Esophagus mucosa (tissue), 1 donor: ENCODE results near the gene WFDC1. TPM values are rescaled to one million over a fixed set of nuclear protein-coding genes. Genes with fewer than 3 reads are reported as not detected.

Source experiments
- ATAC-seq: fragments of 200-7000 bp; cut with Tn5 transposase; one replicate; pipeline ENCODE4 v1.9.1; 2020
- total RNA-seq: library from RNA; stranded (reverse); gene quantifications from one replicate; pipeline ENCODE4 v1.2.4, GENCODE V29; 2023
- donor health status: DM: yes; HTN: yes; CAD: no.

The WFDC1 gene
- total RNA-seq, 1 donor from 2014 or later = 1.1 TPM

DNA sequence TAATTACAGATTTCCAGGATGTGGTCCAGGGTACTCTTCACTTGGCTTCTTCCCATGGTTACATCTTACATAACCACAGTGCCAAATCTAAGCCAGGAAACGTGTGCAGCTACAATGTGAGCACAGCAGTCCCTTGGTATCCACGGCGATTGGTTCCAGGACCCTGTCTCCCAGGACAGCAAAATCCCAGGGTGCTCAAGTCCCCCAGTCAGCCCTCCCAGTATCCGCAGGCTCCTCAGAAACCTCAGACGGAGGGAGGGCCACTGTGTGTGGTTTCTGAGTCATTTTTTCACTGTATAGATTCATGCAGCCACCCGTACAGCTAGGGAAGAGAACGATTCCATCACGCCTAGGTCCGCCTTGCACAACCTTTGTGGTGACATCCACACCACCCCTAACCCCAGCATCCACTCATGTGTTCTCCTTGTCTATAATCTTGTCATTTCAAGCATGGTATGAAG, 62.5 kb downstream of the WFDC1 start:
- peak; percentile 72 for ATAC-seq

DNA sequence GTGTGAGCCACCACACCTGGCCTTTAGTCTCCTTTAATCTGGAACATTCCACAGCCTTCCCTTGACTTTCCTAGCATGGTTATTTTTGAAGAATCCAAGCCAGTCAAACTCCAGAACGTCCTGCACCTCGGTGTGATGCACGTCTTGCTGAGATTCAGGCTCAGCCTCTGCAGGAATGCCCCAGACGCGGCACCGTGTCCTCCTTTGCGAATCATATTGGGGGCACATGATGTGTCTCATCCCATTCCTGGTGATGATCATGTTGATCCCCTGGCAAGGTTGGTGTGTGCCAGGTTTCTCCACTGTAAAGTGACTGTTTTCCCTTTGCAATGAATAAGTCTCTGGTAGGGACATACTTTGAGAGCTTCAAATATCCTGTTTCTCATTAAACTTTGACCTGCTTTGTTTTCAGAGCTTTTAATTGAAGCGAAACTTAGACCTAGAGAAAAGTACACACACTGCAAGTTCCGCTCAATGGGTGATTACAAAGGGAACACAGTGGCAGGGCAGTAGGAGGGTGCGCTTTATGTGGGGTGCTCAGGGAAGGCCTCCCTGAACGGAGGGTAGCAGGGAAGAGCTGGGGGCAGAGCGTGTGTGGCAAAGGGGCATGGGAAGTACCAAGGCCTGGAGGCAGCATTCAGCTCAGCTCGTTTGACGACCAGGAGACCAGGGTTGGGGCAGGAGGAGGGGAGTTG, 64.1 kb downstream of the WFDC1 start:
- ATAC-seq = no peak

DNA sequence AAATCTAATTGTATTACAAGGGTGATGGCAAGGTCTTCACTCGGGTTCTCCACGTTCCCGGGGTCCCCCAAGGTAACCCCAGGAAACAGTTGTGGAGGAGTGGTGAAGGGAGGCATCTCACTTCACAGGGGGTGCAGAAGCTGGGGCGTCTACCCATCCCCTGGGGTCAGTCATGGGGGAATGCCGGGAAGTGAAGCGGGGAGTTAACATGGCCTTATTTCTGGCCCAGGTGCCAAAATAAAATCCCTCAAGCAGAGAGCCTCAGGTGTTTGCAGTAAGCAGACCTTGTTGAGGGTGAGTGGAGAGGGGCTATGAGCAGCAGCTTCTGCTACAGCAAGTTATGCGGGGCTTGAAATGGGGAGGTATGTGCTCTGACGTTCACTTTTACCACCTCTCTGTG, 64.6 kb downstream of the WFDC1 start:
- ATAC-seq = no peak

- ATAC-seq = no peak
Measured at GRCh38 chr16:84360170-84360569, 65.5 kb downstream of the WFDC1 start.

DNA sequence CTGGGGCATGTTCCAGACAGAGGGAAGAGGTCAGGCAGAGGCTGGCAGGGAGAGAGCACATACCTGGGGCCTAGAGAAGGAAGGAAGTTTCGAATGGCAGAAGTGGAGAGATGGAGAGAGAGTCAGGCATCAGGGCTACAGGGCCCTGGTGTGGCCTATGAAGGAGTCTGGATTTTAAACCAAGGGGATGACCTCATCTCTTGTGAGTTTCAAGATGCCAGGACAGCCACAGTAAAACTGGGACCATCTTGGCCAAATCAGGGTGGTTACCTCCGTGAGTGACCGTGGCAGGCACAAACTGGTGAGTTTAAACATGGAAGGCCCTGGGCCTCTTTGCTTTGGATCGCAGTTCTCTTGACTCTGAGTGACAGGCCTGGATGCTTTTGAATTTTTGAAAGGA, 66.1 kb downstream of the WFDC1 start:
- no peak for ATAC-seq

DNA sequence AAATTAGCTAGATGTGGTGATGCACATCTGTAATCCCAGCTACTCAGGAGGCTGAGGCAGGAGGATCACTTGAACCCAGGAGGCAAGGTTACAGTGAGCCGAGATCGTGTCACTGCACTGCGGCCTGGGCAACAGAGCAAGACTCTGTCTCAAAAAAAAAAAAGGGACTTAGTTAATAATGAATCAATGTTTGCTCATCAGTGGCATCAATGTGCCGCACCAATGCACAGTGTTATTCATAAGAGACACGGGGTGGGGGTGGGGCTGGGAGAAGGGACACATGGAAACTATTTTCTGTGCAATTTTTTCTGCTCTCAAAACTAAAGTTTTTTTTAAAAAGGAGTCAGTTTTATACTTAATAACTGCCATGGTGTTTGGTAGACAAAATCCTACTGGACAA, 66.9 kb downstream of the WFDC1 start:
- no peak for ATAC-seq

- ATAC-seq = no peak
Measured at GRCh38 chr16:84362471-84362941, 67.8 kb downstream of the WFDC1 start.

DNA sequence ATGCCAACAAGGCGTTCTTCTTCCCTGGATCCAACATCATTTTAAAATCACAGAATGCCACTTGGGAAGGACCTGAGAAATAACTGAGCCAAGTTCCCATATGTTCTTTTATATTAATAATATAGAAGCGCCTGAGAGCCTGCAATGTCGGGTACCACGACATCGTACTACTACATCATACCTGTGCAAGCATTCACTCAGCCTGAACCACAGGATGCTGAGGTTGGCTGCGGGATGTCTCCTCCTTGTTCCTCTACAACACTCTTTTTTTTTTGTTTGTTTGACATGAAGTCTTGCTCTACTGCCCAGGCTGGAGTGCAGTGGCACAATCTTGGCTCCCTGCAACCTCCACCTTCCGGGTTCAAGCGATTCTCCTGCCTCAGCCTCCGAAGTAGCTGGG, 71.5 kb downstream of the WFDC1 start:
- ATAC-seq = no peak

GRCh38 chr16:84367297-84367680, 72.6 kb downstream of the WFDC1 start:
- no peak for ATAC-seq

DNA sequence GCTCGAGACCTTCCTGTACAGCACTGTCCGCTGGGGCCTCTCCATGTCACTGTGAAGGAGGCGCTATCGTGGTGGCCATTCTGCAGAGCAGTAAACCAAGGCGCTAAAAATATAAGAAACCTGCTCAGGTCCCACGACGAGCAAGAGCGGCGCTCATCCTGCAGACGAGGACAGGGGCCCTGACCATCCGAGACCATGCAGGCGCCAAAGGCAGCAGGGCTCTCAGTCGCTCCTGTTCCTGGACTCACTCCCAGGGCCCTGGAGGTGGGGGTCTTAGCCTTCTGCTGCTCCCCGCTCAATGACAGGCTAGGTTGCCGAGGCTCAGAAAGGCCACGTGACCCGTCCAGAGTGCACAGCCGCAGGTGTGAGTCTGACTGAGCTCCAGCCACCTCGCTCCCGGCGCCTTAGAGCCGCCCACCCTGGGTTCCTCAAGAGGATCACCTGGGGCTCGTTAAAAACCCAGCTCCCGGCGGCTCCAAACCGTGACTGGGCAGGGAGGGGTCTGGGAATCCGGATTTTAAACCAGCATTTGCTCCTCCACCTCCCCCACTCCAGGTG, 73.2 kb downstream of the WFDC1 start:
- ATAC-seq = peak; percentile 51

DNA sequence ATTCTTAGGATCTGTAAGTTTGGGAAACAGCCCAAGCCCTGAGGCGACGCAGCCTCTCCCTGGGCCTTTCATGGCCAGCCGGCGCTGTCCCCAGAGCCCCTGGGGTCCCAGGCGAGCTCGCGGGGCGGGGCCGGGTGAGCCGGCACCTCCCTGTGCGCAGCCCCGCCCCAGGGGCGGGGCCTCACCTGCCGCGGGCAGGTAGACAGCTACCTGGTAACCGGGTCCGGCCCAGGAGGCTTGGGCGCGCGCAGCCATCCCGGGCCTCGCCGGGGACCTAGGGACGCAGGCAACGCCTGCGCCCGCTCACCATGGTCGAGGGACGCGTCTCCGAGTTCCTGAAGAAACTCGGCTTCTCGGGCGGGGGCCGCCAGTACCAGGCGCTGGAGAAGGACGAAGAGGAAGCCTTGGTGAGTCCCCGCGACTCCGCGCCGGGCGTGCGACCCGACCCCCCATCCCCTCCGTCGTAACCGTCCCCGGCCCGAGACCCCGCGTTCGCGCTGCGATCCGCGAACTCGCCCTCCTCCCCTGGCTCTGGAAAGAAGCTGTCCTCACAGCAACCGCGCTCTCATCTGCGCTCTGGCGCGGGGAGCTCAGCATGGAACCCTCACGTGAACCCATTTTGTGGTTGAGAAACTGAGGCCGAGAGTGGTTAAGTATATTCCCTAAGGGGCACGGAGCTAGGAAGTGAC, 73.8 kb downstream of the WFDC1 start, which contains the start of gene ATP2C2:
TSS of gene ATP2C2 (plus strand) at position 231 of the 689 bp plus-strand sequence. CDS start at position 309, 78 bp downstream.
- peak; percentile 95 for ATAC-seq

DNA sequence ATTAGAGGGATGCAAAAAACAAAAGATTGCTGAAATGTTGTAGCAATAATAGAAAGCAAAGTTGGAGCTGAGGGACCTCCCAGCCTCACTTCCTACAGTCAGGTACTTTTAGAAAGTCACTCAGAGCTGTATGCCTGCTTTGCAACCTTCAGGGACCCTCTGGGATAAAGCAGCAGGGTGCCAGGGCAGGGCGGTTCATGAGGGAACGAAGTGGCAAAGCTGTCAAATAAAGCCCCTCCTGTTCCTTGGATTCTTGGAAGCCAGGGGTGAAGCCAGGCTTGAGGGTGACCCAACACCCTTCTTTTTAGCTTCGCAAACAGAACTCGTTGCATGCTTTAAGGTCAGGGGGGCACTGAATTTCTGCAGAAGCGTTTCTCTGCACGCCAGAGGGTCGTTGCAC, 74.4 kb downstream of the WFDC1 start:
- ATAC-seq = no peak

DNA sequence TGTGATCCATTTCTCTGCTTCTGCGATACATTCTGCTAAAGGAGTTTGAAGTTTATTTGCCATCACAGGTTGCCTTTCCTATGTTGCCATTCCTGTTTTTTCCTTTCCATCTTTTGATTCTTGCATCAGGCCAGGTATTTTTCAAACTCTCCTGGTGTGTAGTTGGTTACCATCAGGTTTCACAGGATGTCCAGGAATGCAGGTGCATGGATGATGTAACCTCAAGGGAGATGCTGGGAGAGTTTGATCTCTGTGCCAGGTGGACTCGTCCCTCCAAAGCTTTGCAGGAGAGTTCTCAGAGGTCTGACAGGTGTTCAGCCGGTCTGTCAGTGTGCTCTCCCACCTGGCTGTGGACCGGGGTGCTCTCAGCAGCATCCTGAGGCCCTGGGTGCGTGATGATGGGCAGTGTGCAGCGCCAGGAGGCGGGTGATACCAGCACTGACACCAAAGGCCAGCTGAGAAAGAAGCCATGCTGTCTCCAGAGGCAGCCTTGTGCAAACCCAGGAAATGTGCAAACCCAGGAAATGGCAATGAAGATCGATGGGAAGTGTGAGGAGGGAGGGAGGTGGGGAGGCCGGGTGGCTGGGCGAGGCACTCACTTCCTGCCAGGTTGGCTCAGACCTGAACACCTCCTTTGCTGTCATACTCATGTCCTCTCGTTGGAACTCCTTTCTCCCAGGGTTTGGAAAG, 75.4 kb downstream of the WFDC1 start:
- ATAC-seq = peak; percentile 47

GRCh38 chr16:84370723-84371552, 76.3 kb downstream of the WFDC1 start:
- no peak for ATAC-seq

GRCh38 chr16:84371553-84371865, 76.8 kb downstream of the WFDC1 start:
- no peak for ATAC-seq

DNA sequence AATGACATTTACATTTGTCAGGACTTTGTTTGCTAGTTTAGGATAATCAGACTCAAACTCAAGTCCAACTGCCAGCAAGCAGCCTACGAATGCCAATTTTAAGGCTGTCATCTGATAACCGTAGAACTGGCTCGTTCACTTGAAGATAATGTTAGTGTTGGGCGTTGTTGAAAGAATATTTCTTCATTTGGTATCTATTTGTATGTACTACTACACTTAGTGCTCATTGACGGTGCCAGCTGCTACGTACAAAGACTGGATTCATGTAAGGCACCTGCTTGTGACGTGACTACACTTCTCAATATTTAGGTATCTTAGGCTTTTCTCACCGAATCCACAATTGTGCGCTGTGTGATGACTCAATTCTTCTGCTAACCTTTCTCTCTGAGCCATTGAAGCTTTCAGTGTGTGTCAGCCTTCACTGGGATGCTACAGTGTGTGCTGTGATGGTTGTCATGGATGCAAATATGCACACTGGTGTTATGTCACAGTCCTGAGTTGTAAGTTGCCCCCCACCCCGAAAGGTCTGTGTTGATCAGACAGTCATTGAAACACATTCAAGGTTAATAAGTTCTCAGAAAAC, 79.3 kb downstream of the WFDC1 start:
- ATAC-seq = no peak

GRCh38 chr16:84378099-84378498, 83.4 kb downstream of the WFDC1 start:
- ATAC-seq = no peak

DNA sequence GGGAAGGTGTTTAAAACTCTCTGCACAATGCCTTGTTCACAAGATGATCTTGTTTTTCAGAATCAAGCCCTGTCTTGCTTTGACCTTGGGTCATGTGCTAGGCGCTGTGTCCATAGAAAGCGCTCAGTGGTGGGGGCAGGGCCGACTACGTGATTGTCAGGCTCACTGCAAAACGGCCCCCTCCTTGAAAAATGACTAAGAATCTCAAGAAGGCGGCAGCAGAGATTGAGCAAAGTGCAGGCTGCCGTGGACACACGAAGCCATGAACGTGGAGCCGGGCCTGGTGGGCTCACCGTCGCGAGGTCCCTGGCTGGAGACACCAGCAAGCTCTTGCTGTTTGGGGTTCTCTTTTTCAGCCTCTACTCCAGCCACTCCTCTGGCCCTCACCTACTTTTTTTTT, 83.9 kb downstream of the WFDC1 start:
- ATAC-seq = peak; percentile 88

DNA sequence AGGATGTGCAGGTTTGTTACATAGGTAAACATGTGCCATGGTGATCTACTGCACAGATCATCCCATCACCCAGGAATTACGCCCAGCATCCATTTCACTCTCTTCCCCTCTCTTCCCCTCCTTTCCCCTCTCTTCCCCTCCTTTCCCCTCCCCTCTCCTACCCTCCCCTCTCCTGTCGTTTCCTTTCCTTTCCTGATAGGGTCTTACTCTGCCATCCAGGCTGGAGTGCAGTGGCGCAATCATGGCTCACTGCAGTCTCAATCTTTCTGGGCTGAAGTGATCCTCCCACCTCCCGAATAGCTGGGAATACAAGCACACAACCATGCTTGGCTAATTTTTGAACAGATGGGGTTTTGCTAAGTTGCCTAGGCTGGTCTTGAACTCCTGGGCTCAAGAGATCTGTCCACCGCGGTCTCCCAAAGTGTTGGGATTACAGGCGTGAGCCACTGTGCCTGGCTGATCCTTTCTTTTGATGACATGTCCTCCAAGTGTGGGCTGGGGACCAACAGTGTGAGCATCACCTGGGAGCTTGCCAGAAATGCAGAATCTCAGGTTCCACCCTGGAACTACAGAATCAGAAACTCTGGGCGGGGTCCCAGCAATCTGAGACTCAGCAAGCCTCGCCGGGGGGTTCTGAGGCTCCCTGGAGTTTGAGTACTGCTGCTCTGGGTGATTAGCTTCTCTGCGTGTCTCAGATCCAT, 84.5 kb downstream of the WFDC1 start:
- ATAC-seq = no peak
